ENCODE data around the gene TRIM43. TPM values are rescaled to one million over a fixed set of nuclear protein-coding genes. Genes with fewer than 3 reads are reported as not detected.
"Not testable (repeated sequence)": the region's sequence is repeated elsewhere in the genome, so short reads cannot be mapped to it uniquely, and the experiment has no call there.

TRIM43 gene
- total RNA-seq, 1 donor from 2014 or later = not detected

DNA sequence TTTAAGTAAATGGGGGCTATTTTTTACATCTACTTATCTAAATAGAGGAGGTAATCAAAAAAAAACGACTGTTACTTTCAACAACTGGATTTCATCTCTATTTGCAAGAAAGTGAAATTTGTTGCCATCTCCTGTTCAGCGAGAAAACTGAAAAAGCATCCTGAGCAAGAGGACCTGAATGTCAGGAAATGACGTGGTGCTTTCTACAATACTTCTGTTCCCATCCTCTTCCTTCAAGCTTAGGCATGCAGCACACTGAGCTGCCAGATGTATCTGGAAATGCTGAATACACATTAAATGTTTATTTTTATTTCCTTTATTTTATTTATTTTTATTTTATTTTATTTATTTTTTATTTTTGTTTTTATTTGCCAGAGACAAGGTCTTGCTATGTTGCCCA, 21.2 kb downstream of the TRIM43 start:
- H3K9me3 Mint-ChIP-seq; CTCF ChIA-PET; H3K27me3 Mint-ChIP-seq; ATAC-seq (ENCODE audit: low read depth); DNase-seq; H3K27ac Mint-ChIP-seq; H3K4me3 Mint-ChIP-seq; H3K36me3 Mint-ChIP-seq (ENCODE audit: low read depth); H3K4me1 Mint-ChIP-seq; POLR2A ChIA-PET; intact Hi-C loops (cut with micrococcal nuclease): not testable (repeated sequence)

DNA sequence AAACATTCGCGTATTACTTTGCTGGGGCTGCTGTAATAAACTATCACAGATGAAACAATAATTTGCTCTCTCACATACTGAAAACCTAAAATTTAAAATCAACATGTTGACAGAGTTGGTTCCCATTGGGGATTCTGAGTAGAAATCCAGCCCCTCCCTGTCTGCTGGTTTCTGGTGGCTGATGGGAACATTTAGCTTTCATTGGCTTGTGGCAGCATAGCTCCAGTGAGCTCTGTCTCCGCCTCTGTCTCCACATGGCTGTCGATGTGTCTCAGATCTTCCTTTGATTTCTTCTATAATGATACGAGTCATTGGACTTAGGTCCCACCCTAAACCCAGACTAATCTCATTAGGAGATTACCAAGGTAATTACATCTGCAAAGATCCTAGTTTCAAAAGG, 30.9 kb downstream of the TRIM43 start:
- H3K4me3 Mint-ChIP-seq; intact Hi-C loops (cut with micrococcal nuclease); POLR2A ChIA-PET; H3K27ac Mint-ChIP-seq; DNase-seq; CTCF ChIA-PET; H3K27me3 Mint-ChIP-seq; H3K9me3 Mint-ChIP-seq; H3K4me1 Mint-ChIP-seq; ATAC-seq (ENCODE audit: low read depth); H3K36me3 Mint-ChIP-seq (ENCODE audit: low read depth): not testable (repeated sequence)

DNA sequence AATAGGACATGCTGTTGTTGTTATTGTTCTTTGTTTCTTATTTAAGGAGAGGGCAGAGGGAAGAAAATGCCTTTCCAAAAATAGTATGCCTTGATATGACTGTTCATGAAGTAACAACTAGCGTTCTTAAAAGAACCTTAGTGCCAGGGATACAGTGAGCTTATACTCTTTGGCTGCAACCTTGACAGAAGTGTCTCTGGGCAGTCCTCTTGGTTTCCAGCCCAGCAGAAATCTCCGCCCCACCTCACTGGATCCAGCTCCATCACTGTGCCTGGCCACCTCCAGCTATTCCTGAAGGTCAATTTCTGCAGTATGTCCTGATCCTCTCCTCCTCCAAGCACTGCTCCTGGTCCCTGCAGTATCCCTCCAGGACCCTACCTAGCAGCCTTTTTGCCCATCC, 39.2 kb downstream of the TRIM43 start:
- H3K4me3 Mint-ChIP-seq; H3K9me3 Mint-ChIP-seq; H3K36me3 Mint-ChIP-seq (ENCODE audit: low read depth); ATAC-seq (ENCODE audit: low read depth); CTCF ChIA-PET; DNase-seq; intact Hi-C loops (cut with micrococcal nuclease); H3K4me1 Mint-ChIP-seq; POLR2A ChIA-PET; H3K27ac Mint-ChIP-seq; H3K27me3 Mint-ChIP-seq: not testable (repeated sequence)

DNA sequence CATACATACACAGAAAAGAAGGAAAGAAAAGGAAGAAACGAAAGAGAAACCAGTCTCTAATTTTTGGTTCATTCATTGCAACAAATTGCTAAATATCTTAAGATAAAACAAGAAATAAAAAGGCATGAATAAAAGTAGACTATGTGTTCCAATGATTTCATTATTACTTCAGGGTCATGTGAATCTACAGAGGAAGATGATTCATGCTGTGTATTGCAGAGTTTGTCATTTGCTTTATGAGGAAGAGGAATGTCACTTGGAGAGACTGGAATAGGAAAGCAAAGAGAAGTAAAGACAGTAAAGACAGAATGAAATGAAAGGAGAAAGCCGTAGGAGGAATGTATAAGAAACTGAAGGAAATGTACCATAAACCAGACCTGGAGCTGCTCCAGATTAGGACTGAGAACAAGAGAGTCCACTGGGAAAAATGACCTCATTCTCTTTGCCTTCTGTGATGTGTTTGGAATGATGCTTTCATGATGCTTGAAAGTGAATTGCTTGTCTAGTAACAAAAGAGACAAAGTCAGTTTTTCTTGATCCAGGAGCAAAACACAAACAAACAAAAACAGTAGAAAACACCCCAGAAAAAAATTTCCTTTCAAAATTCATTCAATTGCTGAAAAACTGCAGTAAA, 41.9 kb downstream of the TRIM43 start:
- H3K4me3 Mint-ChIP-seq; DNase-seq; H3K27ac Mint-ChIP-seq; intact Hi-C loops (cut with micrococcal nuclease); POLR2A ChIA-PET; CTCF ChIA-PET; H3K9me3 Mint-ChIP-seq; H3K27me3 Mint-ChIP-seq; ATAC-seq (ENCODE audit: low read depth); H3K36me3 Mint-ChIP-seq (ENCODE audit: low read depth); H3K4me1 Mint-ChIP-seq: not testable (repeated sequence)

DNA sequence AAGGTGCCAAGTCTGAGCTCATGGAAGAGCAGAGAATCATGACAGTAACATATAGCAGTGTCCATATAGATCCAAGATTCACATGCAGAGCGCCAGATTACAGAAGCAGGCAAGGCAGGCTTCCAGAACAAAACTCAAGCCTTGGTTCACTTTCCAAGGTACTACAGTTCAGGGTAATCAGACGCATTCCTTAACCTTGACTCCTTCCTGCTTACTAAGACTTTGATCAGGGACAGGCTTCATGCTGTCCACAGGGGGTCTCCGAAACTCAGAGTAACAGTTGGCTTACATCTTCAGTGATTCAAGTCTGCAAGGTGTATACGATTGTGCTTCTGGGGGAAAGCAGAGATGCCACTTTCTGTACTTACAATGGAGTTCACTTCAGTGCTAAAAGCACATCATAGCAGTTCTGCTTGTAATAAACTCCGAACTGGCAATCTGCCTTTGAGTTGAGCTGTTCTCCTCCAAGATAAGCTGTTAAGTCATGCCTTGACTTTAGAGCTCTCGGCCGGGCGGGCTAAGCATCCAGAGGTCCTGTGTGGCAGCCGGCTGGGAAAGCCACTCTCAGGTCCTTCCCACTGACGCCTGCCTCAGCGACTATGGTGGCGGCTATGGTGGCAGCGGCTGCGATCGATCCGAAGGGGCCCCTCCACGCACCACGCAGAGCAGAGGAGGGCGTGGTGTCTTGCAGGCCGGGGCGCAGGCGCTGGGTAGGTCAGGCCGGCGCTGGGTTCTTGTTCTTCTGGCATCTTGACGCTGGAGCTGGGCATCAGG, 48.9 kb downstream of the TRIM43 start:
- not testable (repeated sequence) for H3K27me3 Mint-ChIP-seq

DNA sequence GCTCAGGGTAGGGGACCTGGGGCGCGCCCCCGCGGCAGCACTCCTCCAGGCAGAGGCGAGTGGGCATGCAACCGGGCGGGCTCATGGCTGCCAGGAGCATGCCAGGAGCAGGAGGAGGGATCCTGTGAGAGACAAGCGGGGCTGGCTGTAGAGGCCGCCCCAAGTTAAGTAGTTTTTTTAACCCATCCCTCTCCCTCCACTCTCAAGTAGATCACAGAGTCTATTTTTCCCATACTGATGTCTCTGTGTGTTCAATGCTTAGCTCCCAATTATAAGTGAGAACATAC, 49.4 kb downstream of the TRIM43 start:
- H3K9me3 Mint-ChIP-seq; intact Hi-C loops (cut with micrococcal nuclease); H3K36me3 Mint-ChIP-seq (ENCODE audit: low read depth); H3K4me1 Mint-ChIP-seq; DNase-seq; CTCF ChIA-PET; H3K27me3 Mint-ChIP-seq; H3K27ac Mint-ChIP-seq; H3K4me3 Mint-ChIP-seq; ATAC-seq (ENCODE audit: low read depth); POLR2A ChIA-PET: not testable (repeated sequence)

More for the DNA sequence above, 48.9 kb downstream of the TRIM43 start:
- H3K27ac Mint-ChIP-seq; POLR2A ChIA-PET; ATAC-seq (ENCODE audit: low read depth); H3K4me1 Mint-ChIP-seq; DNase-seq; CTCF ChIA-PET; intact Hi-C loops (cut with micrococcal nuclease); H3K9me3 Mint-ChIP-seq; H3K4me3 Mint-ChIP-seq; H3K36me3 Mint-ChIP-seq (ENCODE audit: low read depth): not testable (repeated sequence)

DNA sequence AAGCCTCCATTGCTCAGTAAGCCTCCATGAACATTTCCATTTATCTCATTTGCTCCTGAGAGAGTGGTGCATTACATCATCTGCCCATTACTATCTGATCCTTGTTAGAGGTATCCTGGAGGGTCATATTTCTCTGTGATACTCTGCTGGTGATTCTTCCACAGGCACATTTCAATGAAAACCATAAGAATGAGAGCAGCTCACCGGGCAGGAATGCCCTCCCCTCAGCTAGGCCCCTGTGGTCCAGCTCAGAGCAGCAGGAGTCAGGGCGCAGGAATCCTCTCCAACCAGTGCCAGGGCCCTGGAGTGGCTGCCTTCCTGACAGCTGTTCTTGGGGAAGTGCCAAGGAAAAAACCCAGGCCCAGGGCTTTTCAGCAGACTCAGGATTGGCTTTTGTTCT, 50.0 kb downstream of the TRIM43 start:
- H3K9me3 Mint-ChIP-seq; H3K36me3 Mint-ChIP-seq (ENCODE audit: low read depth); DNase-seq; ATAC-seq (ENCODE audit: low read depth); POLR2A ChIA-PET; H3K27me3 Mint-ChIP-seq; H3K4me3 Mint-ChIP-seq; intact Hi-C loops (cut with micrococcal nuclease); H3K4me1 Mint-ChIP-seq; H3K27ac Mint-ChIP-seq; CTCF ChIA-PET: not testable (repeated sequence)

DNA sequence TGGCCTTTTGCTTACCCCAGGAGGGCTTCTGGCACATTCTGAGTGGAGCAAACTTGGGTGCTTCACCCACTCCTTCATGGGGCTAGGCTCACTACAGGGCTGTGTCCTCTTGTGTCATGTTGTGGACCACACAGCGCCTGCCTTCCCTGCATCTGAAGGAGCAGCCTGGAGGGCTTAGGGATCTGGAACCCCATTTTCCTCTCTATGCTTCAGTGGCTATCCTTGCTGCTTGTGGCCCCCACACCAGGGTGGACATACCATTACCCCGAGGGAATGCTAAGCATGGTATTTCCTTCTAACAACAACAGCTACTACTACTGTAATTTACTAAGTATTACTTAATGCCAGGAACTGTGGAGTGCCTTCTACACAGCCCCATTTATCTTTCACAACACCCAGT, 50.6 kb downstream of the TRIM43 start:
- H3K36me3 Mint-ChIP-seq (ENCODE audit: low read depth); intact Hi-C loops (cut with micrococcal nuclease); CTCF ChIA-PET; H3K9me3 Mint-ChIP-seq; H3K27me3 Mint-ChIP-seq; H3K4me3 Mint-ChIP-seq; H3K27ac Mint-ChIP-seq; POLR2A ChIA-PET; DNase-seq; H3K4me1 Mint-ChIP-seq; ATAC-seq (ENCODE audit: low read depth): not testable (repeated sequence)

DNA sequence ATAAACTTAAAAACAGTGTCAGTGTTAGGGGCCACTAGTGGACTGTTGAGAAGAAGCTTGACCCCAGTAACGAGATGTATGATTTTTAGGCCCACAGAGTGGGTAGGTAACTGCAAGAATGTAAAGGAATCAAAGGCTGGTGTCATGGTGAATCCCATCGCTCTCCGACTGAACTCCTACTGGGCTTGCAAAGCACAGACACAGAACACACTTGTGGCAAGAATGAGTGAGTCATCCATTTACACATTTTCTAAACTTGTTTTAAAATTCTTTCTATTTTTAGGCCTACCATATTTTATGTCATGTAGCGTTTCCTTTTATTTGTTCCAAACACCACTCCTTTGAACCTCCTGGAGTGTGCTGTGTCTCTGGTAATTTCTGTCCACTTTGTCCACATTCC, 51.1 kb downstream of the TRIM43 start:
- H3K4me1 Mint-ChIP-seq; H3K36me3 Mint-ChIP-seq (ENCODE audit: low read depth); intact Hi-C loops (cut with micrococcal nuclease); CTCF ChIA-PET; H3K27ac Mint-ChIP-seq; POLR2A ChIA-PET; H3K27me3 Mint-ChIP-seq; DNase-seq; H3K9me3 Mint-ChIP-seq; H3K4me3 Mint-ChIP-seq; ATAC-seq (ENCODE audit: low read depth): not testable (repeated sequence)

DNA sequence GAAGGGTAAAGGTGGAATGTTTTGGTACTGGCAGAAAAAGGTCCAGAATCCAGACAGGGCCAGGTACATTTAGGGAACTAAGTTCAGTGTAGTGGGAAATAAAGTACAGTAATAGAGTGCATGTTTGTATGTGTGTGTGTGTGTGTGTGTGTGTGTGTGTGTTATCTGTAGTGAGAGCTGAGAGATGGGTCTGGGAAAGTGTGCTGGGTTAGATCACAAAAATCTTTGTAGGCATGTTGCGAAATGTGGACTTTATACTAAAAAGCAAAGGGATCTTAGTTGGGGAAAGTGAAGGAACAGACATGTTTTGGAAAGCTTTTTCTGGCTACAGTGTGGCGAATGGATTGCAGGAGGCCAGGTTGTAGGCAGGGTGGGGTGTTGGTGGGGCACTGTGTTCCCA, 53.5 kb downstream of the TRIM43 start:
- H3K27ac Mint-ChIP-seq; H3K27me3 Mint-ChIP-seq; H3K4me1 Mint-ChIP-seq; DNase-seq; ATAC-seq (ENCODE audit: low read depth); H3K4me3 Mint-ChIP-seq; intact Hi-C loops (cut with micrococcal nuclease); H3K9me3 Mint-ChIP-seq; H3K36me3 Mint-ChIP-seq (ENCODE audit: low read depth); CTCF ChIA-PET; POLR2A ChIA-PET: not testable (repeated sequence)

DNA sequence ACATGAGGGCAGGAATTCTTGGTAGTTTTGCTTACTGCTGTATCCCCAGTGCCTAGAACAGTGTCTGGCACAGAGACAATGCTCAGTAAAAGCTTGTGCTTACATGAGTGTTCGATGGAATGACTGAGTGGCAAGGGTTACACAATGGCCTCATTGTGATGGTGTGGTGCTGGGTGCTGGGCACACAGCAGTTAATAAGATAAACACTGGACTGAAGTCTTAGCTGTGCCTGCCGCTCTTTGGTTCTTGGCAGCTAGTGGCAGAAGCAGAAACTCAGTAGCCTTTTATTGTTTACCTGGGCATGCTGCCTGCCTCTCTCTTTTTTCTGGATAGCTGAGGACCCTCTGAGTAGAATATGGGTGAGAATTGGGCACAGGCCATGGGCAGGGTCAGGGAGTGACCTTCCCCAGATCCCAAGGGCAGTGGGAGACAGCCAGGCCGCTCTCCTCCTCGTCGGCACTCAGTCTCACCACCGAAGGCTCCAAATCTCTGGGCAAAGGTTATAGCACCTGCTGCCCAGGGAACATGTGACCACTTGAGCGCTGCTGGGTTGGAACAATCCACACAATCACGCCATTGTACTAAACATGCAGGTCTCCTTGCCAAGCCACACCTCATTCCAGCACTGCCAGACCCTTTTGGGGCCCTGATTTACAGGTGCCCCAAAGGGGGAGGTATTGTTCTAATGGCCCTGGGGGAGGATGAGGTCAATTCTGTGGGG, 54.6 kb downstream of the TRIM43 start:
- H3K27me3 Mint-ChIP-seq; POLR2A ChIA-PET; H3K36me3 Mint-ChIP-seq (ENCODE audit: low read depth); H3K4me1 Mint-ChIP-seq; H3K27ac Mint-ChIP-seq; DNase-seq; H3K4me3 Mint-ChIP-seq; intact Hi-C loops (cut with micrococcal nuclease); H3K9me3 Mint-ChIP-seq; CTCF ChIA-PET; ATAC-seq (ENCODE audit: low read depth): not testable (repeated sequence)

DNA sequence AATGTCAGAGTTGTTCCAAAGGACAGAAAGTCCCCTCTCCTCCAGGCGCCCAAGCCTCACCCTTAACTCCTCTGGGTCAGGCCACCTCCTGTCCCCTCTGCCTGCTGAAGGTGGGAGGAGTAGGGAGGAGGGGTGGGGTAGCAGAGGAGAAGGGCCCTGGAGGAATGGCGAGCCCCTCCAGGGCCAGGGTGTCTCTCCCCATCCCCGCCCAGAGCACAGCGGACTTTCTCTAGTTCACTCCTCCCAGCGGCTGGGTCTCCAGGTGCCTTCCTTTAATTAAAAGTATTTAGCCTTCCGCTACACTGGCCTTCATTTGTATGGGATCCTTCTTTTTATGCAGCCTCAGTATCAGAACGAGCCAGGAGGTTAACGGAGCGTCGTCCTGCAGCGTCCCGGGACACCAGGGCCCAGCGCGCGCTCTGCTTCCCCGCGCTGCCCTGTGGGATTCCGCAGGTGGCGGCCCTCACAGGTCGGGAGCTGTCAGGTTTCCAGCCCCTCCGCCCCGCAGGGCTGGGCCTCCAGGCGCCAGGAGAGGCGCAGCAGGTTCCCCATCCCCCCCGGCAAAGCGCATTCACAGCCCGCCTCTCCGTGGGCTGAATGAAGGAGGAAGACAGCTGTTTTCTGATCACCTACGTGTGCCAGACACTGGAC, 57.2 kb downstream of the TRIM43 start:
- DNase-seq; ATAC-seq (ENCODE audit: low read depth); H3K27me3 Mint-ChIP-seq; CTCF ChIA-PET; H3K27ac Mint-ChIP-seq; intact Hi-C loops (cut with micrococcal nuclease); H3K9me3 Mint-ChIP-seq; H3K4me1 Mint-ChIP-seq; H3K36me3 Mint-ChIP-seq (ENCODE audit: low read depth); POLR2A ChIA-PET; H3K4me3 Mint-ChIP-seq: not testable (repeated sequence)

All from activated B cell treated with CpG ODN at 0.5 μM for 24 hours (primary cell).